Kidney epithelial cell (primary cell): ENCODE data around the gene CFAP61. TPM values are rescaled to one million over a fixed set of nuclear protein-coding genes. Genes with fewer than 3 reads are reported as not detected.
"Not testable (repeated sequence)": the region's sequence is repeated elsewhere in the genome, so short reads cannot be mapped to it uniquely, and the experiment has no call there.

Experiments
- DNase-seq: peaks from one replicate; pipeline ENCODE4 v3.0.0-alpha.2; 2010; ENCODE audit warnings: low read depth
- H3K27me3 ChIP-seq: 2 replicates; pipeline ENCODE4 v1.6.0; 2011; ENCODE audit warnings: low read length; ENCODE audit not compliant: control insufficient read depth, insufficient read depth
- H3K36me3 ChIP-seq: 2 replicates; pipeline ENCODE4 v1.5.1; 2011; ENCODE audit warnings: low read length; ENCODE audit not compliant: control insufficient read depth, insufficient read depth
- H3K4me3 ChIP-seq: 2 replicates; pipeline ENCODE4 v1.5.1; 2011; ENCODE audit warnings: low read depth, mild to moderate bottlenecking, control low read depth, low read length
- total RNA-seq: library from RNA; depleted of rRNA; stranded (reverse); fragments of >200 nt; gene quantifications from 2 replicates; pipeline ENCODE4 v1.2.3, GENCODE V29; 2015
- TF ChIP-seq, protein P1 (sequence below): IDR thresholded peaks from 2 replicates; pipeline ENCODE4 v1.5.1; 2011; ENCODE audit warnings: mild to moderate bottlenecking, moderate library complexity, low read length, control low read depth, inconsistent platforms; ENCODE audit not compliant: insufficient read depth, poor library complexity, severe bottlenecking

CFAP61 gene
- total RNA-seq, 1 donor from 2014 or later: not detected

DNA sequence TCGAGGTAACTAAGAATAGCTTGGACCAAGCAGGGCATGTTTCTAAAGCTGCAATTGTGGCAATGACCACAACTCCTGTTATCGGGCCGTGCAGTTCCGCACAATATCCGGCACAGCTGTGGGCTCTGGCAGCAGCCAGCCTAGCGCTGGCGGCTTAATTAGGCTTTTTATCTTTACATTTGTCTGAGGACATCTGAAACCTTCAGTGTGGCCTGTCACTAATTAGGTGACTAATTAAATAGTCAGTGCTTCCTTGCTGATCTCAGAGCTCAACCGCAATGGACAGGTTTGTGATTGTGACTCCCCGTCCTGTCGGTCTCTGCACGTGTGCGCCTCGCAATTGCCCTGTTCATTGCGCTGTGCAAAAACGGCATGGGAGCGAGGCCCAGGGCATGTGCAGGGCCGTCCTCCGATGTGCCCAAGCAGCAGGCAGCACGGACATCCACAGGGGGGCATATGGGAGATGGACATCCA lies 180.7 kb downstream of the CFAP61 start:
- Histone ChIP-seq H3K4me3 (no peak overlapping the region), H3K36me3 (no peaks in the 10 kb centered on the region), H3K27me3 (no peaks in the 10 kb centered on the region)
- no peak for DNase-seq
- TF ChIP-seq, protein P1, sequence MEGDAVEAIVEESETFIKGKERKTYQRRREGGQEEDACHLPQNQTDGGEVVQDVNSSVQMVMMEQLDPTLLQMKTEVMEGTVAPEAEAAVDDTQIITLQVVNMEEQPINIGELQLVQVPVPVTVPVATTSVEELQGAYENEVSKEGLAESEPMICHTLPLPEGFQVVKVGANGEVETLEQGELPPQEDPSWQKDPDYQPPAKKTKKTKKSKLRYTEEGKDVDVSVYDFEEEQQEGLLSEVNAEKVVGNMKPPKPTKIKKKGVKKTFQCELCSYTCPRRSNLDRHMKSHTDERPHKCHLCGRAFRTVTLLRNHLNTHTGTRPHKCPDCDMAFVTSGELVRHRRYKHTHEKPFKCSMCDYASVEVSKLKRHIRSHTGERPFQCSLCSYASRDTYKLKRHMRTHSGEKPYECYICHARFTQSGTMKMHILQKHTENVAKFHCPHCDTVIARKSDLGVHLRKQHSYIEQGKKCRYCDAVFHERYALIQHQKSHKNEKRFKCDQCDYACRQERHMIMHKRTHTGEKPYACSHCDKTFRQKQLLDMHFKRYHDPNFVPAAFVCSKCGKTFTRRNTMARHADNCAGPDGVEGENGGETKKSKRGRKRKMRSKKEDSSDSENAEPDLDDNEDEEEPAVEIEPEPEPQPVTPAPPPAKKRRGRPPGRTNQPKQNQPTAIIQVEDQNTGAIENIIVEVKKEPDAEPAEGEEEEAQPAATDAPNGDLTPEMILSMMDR: no peak

DNA sequence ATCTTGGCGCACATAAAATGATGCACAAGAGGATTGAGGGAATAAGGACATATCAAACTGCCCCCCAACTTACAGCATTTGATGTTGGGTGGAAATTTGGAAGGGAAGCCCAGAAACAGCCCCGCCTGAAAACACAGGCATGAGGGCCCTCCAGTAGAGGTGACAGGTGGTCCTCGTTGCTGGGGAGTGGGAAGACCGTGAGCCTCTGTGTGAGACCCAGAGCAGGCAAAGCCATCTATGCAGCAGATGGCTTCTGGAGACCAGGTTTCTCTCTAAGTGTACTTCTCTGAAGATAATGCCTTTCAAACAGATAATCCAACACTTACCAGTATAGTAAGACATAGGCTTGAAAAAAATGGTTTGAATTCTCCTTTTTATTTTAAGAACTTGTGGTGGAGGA lies 183.3 kb downstream of the CFAP61 start:
- DNase-seq: no peak
- H3K36me3 ChIP-seq: no peaks in the 10 kb centered on the region
- no peak overlapping the region for H3K4me3 ChIP-seq
- TF ChIP-seq, protein P1: no peak
- no peaks in the 10 kb centered on the region for H3K27me3 ChIP-seq

DNA sequence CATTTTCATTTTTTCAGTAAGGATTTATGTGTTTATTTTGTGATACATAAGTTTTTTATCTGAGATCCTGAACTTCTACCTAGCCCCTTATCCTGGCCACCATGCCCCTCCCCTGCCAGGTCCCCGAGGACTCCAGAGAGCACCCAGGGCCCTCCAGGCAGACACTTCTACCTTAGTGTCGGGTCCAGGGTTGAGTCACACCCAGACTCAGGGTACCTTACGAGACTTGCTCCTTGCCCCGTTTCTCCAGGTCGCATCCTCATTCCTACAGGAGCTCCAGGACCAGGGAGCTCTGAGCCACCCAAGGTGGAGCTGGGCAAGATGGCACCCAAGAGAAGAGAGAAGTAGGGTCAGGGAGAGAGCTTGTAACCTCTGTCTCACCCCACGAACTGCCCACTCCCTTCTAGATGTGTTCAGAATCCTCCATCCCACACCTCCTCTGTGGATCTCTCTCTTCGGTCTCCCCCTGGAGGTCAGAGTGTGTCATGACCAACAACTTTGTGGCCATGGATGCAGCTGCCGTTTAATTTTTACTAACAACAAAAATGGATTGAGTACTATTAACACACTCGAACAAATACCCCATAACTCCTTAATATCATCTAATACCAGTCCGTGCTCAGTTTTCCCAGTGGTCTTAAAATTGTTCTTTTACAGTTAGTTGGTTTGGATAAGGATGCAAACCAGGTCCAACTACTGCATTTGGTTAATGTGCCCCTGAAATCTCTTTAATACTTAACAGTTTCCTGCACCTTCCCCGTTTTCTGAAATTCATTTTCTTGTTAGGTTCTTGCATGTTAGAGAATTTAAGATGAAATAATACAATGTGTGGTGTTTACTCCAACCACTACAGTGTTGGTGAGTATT lies 185.0 kb downstream of the CFAP61 start:
- H3K36me3 ChIP-seq: no peaks in the 10 kb centered on the region
- no peak overlapping the region for H3K4me3 ChIP-seq
- no peaks in the 10 kb centered on the region for H3K27me3 ChIP-seq
- TF ChIP-seq, protein P1: peak; percentile 73
- DNase-seq: no peak

DNA sequence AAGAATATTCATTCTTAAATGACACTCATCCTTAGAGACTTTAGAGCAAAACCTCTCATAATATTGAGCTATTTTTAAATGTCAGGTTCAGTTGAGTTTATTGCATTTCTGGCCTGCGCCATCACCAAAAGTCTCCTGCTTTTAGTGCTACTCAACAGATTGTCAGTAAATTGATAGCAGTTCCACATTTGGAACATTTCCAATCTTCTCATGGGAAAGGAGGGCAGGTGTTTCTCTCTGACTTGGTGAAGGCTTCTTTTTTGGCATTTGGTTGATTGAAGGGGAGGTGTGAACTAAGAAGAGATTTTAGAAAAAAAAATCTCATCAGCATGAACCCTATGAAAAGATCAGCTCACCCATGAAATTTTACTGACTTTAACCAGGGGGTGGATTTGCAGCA lies 189.6 kb downstream of the CFAP61 start:
- DNase-seq: no peak
- no peaks in the 10 kb centered on the region for H3K36me3 ChIP-seq
- TF ChIP-seq, protein P1: no peak
- H3K4me3 ChIP-seq: no peak overlapping the region
- no peaks in the 10 kb centered on the region for H3K27me3 ChIP-seq

DNA sequence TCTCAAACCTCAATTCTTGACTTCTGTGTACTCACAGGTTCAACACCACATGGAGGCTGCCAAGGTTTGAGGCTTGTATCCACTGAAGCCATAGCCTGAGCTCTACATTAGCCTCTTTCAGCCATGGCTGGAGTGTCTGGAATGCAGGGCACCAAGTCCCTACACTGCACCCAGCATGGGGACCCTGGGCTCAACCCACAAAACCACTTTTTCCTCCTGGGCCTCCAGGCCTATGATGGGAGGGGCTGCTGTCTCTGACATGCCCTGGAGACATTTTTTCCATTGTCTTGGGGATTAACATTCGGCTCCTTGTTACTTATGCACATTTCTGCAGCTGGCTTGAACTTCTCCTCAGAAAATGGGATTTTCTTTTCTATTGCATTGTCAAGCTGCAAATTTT lies 192.1 kb downstream of the CFAP61 start:
- H3K4me3 ChIP-seq, H3K36me3 ChIP-seq, H3K27me3 ChIP-seq, DNase-seq: not testable (repeated sequence)

DNA sequence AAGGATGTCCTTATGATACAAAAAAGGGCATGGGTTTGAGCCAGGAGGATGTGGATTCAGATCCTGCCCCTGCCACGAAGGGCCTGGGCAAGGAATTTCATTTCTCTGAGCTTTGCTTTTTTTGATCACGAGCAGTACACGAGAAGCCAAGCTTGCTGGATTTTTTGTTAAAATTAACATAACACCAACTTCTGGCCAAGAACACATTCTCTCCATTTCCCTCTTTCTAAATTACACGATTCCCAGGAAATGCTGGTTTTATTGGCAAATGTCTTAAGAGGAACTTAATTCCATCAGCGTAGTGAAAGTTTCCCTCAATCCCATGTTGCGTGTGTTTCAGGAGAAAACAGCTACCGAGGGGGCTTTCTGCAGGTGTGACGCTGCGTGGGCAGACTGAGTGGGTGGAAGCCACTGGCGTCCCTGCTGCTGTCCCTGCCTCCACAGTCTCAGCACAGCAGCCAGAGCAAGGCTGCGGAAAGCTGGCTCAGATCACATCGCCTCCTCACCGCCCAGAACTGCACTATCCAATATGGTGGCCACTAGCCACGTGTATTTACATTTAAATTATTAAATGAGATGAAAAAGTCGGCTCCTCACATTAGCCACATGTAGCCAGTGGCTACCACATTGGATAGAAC lies 194.8 kb downstream of the CFAP61 start:
- DNase-seq: no peak
- Histone ChIP-seq H3K27me3 (no peaks in the 10 kb centered on the region), H3K36me3 (no peaks in the 10 kb centered on the region), H3K4me3 (no peak overlapping the region)
- TF ChIP-seq, protein P1: no peak
